ENCODE measurements around the gene JAZF1.

JAZF1 gene

DNA sequence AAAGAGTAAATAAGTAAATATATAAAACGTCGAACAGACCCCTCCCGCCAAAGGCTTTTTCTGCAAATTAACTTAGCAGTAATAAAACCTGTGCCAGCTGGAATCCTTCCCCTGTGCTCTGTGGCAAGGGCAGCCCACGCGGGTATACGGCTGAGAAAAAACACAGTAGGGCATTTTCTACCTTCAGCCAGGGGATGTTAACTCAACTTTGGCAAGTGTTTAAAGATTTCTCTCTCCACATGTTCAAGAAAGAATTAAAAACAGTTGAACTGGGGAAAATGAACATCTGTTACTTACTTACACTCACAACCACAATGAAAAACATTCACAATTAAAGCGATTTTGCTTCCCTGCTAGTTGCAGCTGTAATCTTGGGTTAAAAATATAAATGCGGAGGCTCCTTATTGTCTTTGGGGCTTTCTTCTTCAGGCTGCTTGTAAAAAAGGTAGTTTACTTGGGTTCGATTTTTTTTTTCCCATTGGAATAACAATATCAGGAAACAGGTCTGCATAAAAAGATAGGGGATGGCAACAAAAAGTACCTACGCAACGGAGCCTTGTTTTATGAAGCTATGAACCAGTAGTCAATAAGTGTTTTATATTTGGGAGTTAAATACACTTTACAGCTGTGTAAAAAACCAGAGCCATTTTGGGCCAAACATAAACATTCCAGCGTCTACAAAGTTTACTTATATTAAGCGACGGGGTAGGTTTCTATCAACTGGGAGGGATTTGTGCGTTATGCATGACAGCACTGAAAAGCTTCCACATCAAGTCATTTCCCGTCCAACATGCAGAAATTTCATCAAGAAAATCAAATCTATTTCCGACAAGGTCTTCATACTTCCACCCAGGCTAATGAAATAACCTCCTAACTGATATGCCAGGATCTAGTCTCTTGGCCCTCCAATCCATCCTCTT lies 308.0 kb downstream of the JAZF1 start:
- no peak overlapping the region for H3K27ac ChIP-seq
- TF ChIP-seq ZFX (IDR thresholded peaks at IDR 0.05; ENCODE audit: borderline replicate concordance) (no peak), CTCF (IDR thresholded peaks at IDR 0.05) (no peak)

DNA sequence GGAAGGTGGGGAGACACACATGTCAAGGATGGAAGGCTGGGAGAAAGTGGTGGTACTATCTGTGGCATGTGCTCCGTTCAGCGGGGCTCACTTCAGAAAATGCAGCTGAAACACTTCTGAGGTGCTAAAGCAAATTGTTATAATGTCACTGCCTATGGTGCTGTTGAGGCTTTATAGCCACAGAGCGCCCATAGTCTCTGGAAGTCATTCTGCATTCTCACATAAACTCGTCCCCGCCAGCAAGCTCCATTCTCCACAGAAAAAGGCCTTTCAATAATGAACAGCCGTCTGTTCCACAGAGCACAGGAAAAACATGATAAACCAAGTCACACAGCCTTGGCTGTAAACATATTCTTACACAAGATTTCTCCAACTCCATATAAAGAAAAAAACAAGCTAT lies 308.7 kb downstream of the JAZF1 start:
- no peak overlapping the region for H3K27ac ChIP-seq
- TF ChIP-seq CTCF (IDR thresholded peaks at IDR 0.05) (no peak), ZFX (IDR thresholded peaks at IDR 0.05; ENCODE audit: borderline replicate concordance) (no peak)

GRCh38 chr7:27871086-27871485 lies 309.5 kb downstream of the JAZF1 start:
- TF ChIP-seq CTCF (IDR thresholded peaks at IDR 0.05) (no peak), ZFX (IDR thresholded peaks at IDR 0.05; ENCODE audit: borderline replicate concordance) (no peak)
- no peak overlapping the region for H3K27ac ChIP-seq

DNA sequence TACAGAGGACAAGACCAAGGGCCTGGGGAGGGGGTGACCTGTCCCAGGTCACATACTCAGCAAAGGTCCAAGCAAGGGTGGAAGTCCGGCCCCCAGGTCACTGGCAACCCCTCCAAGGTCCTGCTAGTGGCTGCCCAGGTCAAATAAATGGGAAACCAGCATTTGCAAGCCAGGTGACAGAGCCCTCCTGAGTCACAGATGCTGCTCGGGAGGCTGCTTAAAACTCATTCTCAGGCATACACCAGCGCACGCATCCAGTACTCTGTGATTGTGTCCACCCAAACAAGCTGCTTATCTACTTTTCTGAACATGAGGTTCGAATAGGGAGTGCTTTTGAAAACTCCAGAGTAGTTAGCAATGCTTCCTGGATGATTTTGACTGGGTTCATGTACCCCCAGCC lies 310.0 kb downstream of the JAZF1 start:
- TF ChIP-seq CTCF (IDR thresholded peaks at IDR 0.05), result no peak
- no peak for TF ChIP-seq ZFX (IDR thresholded peaks at IDR 0.05; ENCODE audit: borderline replicate concordance)
- no peak overlapping the region for H3K27ac ChIP-seq

DNA sequence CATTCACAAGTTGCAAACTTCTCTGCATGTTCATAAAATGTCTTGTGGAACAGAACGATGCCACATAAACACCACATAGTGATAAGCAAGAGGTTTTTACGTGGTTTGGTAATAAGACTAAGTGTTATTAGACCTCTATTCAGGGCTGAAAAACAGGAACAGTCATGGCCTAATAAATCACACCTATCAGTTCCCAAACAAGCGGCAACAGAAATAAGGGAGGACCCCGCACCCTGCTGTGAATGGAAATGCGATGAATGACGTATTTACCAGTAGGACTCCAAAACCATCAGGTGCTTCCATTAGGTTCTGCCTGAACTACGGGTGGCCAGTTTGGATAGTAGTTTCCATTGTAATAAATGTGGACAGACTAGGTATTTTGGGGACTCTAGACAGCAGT lies 311.5 kb downstream of the JAZF1 start:
- TF ChIP-seq CTCF (IDR thresholded peaks at IDR 0.05) (no peak), ZFX (IDR thresholded peaks at IDR 0.05; ENCODE audit: borderline replicate concordance) (no peak)
- no peak overlapping the region for H3K27ac ChIP-seq

GRCh38 chr7:27868131-27868550 lies 312.5 kb downstream of the JAZF1 start:
- no peak overlapping the region for H3K27ac ChIP-seq
- TF ChIP-seq ZFX (IDR thresholded peaks at IDR 0.05; ENCODE audit: borderline replicate concordance) (no peak), CTCF (IDR thresholded peaks at IDR 0.05) (no peak)

Measured in 22Rv1 (cell line).